Testis (tissue), 3 donors: ENCODE measurements around the gene LRRC8D. TPM values are rescaled to one million over a fixed set of nuclear protein-coding genes. Genes with fewer than 3 reads are reported as not detected.

Source experiments
- DNase-seq: peaks from one replicate; pipeline ENCODE4 v3.0.0-alpha.2; 2019
- H3K27ac ChIP-seq, 2 donors: fragments of 200-600 bp; sonication (generic); one replicate each; pipeline ENCODE4 v1.5.1; 2019
- H3K27me3 ChIP-seq: fragments of 200-600 bp; sonication (generic); one replicate; pipeline ENCODE4 v1.5.1; 2019
- H3K36me3 ChIP-seq: fragments of 200-600 bp; sonication (generic); one replicate; pipeline ENCODE4 v1.5.1; 2017; ENCODE audit warnings: low read depth; ENCODE audit errors: missing control alignments
- H3K4me1 ChIP-seq: fragments of 200-600 bp; sonication (generic); one replicate; pipeline ENCODE4 v1.5.1; 2019
- H3K4me3 ChIP-seq, 2 donors: fragments of 200-600 bp; sonication (generic); one replicate each; pipeline ENCODE4 v1.5.1; 2017 to 2019
- H3K9me3 ChIP-seq: fragments of 200-600 bp; sonication (generic); one replicate; pipeline ENCODE4 v1.5.1; 2017
- CTCF ChIP-seq, 3 experiments: fragments of 450-650 bp in 2 of 3; fragments of 200-600 bp in 1 of 3; sonication (generic) in 1 of 3; IDR thresholded peaks; one replicate each; pipeline ENCODE4 v1.5.1; 2016 to 2019; ENCODE audit warnings: antibody characterized with exemption in 3 of 3, mild to moderate bottlenecking in 2 of 3, moderate library complexity in 1 of 3
- POLR2A ChIP-seq: fragments of 450-650 bp; IDR thresholded peaks from one replicate; pipeline ENCODE4 v1.6.1; 2017; ENCODE audit warnings: antibody characterized with exemption, mild to moderate bottlenecking, moderate library complexity
- WGBS, 2 donors: methylation state at CpG; one replicate each; pipeline ENCODE4 v1.1.5; 2018; 5-methylcytosine and 5-hydroxymethylcytosine counted together
- intact Hi-C: fragments of 100-400 bp; cut with DNase I; formaldehyde crosslinking; loops from one replicate; pipeline ENCODE4 v1.15.1; 2023; ENCODE audit warnings: low total_unique reads
- polyA plus RNA-seq: library from polyadenylated mRNA; stranded (reverse); fragments of 350-450 nt; fragmentation: Illumina TruSeq; extraction: RNeasy Lipid Tissue Mini Kit (QIAGEN cat#74804); gene quantifications from one replicate; pipeline ENCODE4 v1.2.3, GENCODE V29; 2014; ENCODE audit warnings: low read depth, low replicate concordance; ENCODE audit not compliant: insufficient read depth
- total RNA-seq, 2 donors: library from RNA; depleted of rRNA; stranded (reverse); fragments of >200 nt; gene quantifications; one replicate each; pipeline ENCODE4 v1.2.3, GENCODE V29; 2016

Gene LRRC8D
- total and polyA plus RNA-seq, 3 donors from 2014 or later: 20.8 to 46.1 (median 41.1) TPM

DNA sequence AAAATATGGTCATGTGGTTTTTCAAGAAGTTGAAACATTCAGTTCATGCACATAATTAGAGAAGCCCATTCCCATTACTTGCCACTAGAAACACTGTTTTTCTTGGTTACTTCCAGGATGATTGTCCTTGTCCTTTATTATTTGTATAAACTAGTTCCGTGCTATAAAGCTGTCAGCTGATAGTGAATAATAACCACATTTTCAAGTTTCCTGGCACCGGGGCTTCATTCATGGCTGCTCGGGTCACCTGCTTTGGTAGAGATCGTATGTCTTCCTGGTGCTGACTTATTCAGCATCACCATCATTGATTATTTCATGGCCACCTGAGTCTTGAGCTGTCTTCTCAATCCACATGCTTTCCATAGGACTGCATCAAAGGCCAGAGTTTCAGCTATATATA is 111.1 kb downstream of the LRRC8D start:
- Histone ChIP-seq H3K9me3 (no peaks in the 10 kb centered on the region), H3K27me3 (no peaks in the 10 kb centered on the region), H3K27ac (no peak overlapping the region), H3K4me1 (peaks cover under 1% of the 10 kb centered on the region), H3K4me3 (no peak overlapping the region), H3K36me3 (no peaks in the 10 kb centered on the region)
- TF ChIP-seq POLR2A: no peak
- no peak for TF ChIP-seq CTCF (IDR thresholded peaks at IDR 0.05)
- WGBS, 2 donors: 86 to 89% methylated on average over 4 of the region's 4 CpGs
- DNase-seq: no peak
- intact Hi-C loops: no loop called here

- Histone ChIP-seq H3K9me3 (no peaks in the 10 kb centered on the region), H3K4me1 (peaks cover 9% of the 10 kb centered on the region), H3K36me3 (no peaks in the 10 kb centered on the region), H3K27me3 (no peaks in the 10 kb centered on the region), H3K27ac (no peak overlapping the region), H3K4me3 (no peak overlapping the region)
- TF ChIP-seq CTCF (IDR thresholded peaks at IDR 0.05) (no peak), POLR2A (no peak)
- no peak for DNase-seq
- WGBS, 2 donors: 95 to 98% methylated on average over 6 of the region's 6 CpGs
- intact Hi-C loops: no loop called here
Observed at GRCh38 chr1:89932598-89933364, 111.9 kb downstream of the LRRC8D start.

DNA sequence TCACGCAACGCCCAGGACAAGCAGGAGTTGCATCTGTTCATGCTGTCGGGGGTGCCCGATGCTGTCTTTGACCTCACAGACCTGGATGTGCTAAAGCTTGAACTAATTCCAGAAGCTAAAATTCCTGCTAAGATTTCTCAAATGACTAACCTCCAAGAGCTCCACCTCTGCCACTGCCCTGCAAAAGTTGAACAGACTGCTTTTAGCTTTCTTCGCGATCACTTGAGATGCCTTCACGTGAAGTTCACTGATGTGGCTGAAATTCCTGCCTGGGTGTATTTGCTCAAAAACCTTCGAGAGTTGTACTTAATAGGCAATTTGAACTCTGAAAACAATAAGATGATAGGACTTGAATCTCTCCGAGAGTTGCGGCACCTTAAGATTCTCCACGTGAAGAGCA is 113.6 kb downstream of the LRRC8D start:
- Histone ChIP-seq H3K4me3 (no peak overlapping the region), H3K4me1 (peaks cover 12% of the 10 kb centered on the region), H3K27me3 (no peaks in the 10 kb centered on the region), H3K9me3 (no peaks in the 10 kb centered on the region), H3K36me3 (no peaks in the 10 kb centered on the region), H3K27ac (no peak overlapping the region)
- TF ChIP-seq CTCF (IDR thresholded peaks at IDR 0.05): no peak
- no peak for TF ChIP-seq POLR2A
- WGBS, 2 donors: 95 to 97% methylated on average over 11 of the region's 11 CpGs
- intact Hi-C loops: no loop called here
- no peak for DNase-seq

DNA sequence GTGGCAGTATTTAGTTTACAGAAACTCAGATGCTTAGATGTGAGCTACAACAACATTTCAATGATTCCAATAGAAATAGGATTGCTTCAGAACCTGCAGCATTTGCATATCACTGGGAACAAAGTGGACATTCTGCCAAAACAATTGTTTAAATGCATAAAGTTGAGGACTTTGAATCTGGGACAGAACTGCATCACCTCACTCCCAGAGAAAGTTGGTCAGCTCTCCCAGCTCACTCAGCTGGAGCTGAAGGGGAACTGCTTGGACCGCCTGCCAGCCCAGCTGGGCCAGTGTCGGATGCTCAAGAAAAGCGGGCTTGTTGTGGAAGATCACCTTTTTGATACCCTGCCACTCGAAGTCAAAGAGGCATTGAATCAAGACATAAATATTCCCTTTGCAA is 114.4 kb downstream of the LRRC8D start:
- H3K9me3 ChIP-seq: no peaks in the 10 kb centered on the region
- DNase-seq: no peak
- intact Hi-C loops: no loop called here
- H3K4me3 ChIP-seq: no peak overlapping the region
- H3K27ac ChIP-seq: no peak overlapping the region
- TF ChIP-seq CTCF (IDR thresholded peaks at IDR 0.05): no peak
- no peak for TF ChIP-seq POLR2A
- no peaks in the 10 kb centered on the region for H3K27me3 ChIP-seq
- no peaks in the 10 kb centered on the region for H3K36me3 ChIP-seq
- WGBS, 2 donors: 81 to 82% methylated on average over 4 of the region's 4 CpGs
- H3K4me1 ChIP-seq: peaks cover 15% of the 10 kb centered on the region

DNA sequence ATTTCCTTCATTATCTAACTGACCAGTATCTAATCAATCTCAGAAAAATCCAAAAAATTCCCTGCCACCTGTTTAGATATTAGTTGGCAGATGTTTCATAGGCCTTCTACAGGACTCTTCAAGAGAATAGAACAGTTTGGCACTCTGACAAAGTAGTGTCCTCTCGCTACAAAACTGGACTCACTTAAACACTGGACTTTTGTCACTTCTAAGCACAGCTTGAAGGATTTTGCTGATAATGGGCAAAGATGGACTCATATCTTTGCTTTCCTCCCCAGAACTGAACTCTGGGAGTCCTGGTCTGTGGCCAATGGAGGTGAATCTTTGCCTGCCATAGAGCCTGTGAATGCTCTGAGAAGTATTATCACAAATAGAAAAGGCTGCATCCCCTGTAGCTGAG is 115.9 kb downstream of the LRRC8D start:
- TF ChIP-seq POLR2A (no peak), CTCF (IDR thresholded peaks at IDR 0.05) (no peak)
- peak; percentile 75 for DNase-seq
- Histone ChIP-seq H3K36me3 (no peaks in the 10 kb centered on the region), H3K9me3 (no peaks in the 10 kb centered on the region), H3K27ac (peak overlapping the region; percentile 32 to 52), H3K4me3 (no peak overlapping the region), H3K4me1 (peaks cover 15% of the 10 kb centered on the region), H3K27me3 (no peaks in the 10 kb centered on the region)
- WGBS, 2 donors: 53 to 61% methylated on average over 1 of the region's 1 CpG
- intact Hi-C loops: no loop called here
